Epithelial cell of proximal tubule (primary cell): ENCODE results near the gene C11orf24. TPM values are rescaled to one million over a fixed set of nuclear protein-coding genes. Genes with fewer than 3 reads are reported as not detected.
A peak's percentile ranks its signal among the peaks of the same experiment; 100 is the strongest.
"Not testable (repeated sequence)": the region's sequence is repeated elsewhere in the genome, so short reads cannot be mapped to it uniquely, and the experiment has no call there.

ENCODE experiments used
- DNase-seq: peaks from one replicate; pipeline ENCODE4 v3.0.0-alpha.2; 2011; ENCODE audit warnings: low read depth
- H3K4me3 ChIP-seq: 2 replicates; pipeline ENCODE4 v1.5.1; 2011; ENCODE audit warnings: low read depth, mild to moderate bottlenecking, low read length
- CTCF ChIP-seq: conservative IDR thresholded peaks from 2 replicates; pipeline ENCODE4 v1.5.1; 2012; ENCODE audit warnings: low read depth, mild to moderate bottlenecking, low read length
- total RNA-seq: library from RNA; depleted of rRNA; stranded (reverse); fragments of >200 nt; gene quantifications from 2 replicates; pipeline ENCODE4 v1.2.3, GENCODE V29; 2015

C11orf24 gene
- total RNA-seq, 1 donor from 2014 or later = 46.4 TPM

- H3K4me3 ChIP-seq = no peak overlapping the region
- DNase-seq = no peak
- TF ChIP-seq CTCF = no peak
Measured at GRCh38 chr11:68303982-68304780, 32.4 kb upstream of the C11orf24 start.

- H3K4me3 ChIP-seq = no peak overlapping the region
- no peak for DNase-seq
- TF ChIP-seq CTCF = no peak
Measured at GRCh38 chr11:68303083-68303482, 31.3 kb upstream of the C11orf24 start.

GRCh38 chr11:68302670-68303069 is 30.9 kb upstream of the C11orf24 start:
- no peak overlapping the region for H3K4me3 ChIP-seq
- no peak for DNase-seq
- no peak for TF ChIP-seq CTCF

GRCh38 chr11:68302256-68302655 is 30.5 kb upstream of the C11orf24 start:
- DNase-seq = no peak
- H3K4me3 ChIP-seq = no peak overlapping the region
- TF ChIP-seq CTCF = no peak

GRCh38 chr11:68300076-68300830 is 28.5 kb upstream of the C11orf24 start:
- H3K4me3 ChIP-seq = no peak overlapping the region
- no peak for DNase-seq
- peak; percentile 25 for TF ChIP-seq CTCF

GRCh38 chr11:68299517-68299879 is 27.7 kb upstream of the C11orf24 start:
- H3K4me3 ChIP-seq = not testable (repeated sequence)

GRCh38 chr11:68298659-68299516 is 27.1 kb upstream of the C11orf24 start:
- H3K4me3 ChIP-seq = no peak overlapping the region
- no peak for DNase-seq
- no peak for TF ChIP-seq CTCF

More at GRCh38 chr11:68299517-68299879, 27.7 kb upstream of the C11orf24 start:
- not testable (repeated sequence) for DNase-seq
